Mesenchymal stem cell (in vitro differentiated cells and primary cell): ENCODE results near the gene EMC8.

ENCODE experiments used
- DNase-seq: peaks from one replicate; pipeline ENCODE4 v3.0.0-alpha.2; 2013
- H2AFZ ChIP-seq: one replicate; pipeline ENCODE4 v1.6.1; 2013; ENCODE audit warnings: low read depth, mild to moderate bottlenecking, control low read depth, inconsistent platforms, low read length, moderate library complexity
- H2AK5ac ChIP-seq: 2 replicates; pipeline ENCODE4 v1.6.1; 2013; ENCODE audit warnings: low read length, moderate library complexity, mild to moderate bottlenecking, inconsistent platforms; ENCODE audit not compliant: severe bottlenecking
- H2BK120ac ChIP-seq: one replicate; pipeline ENCODE4 v1.6.1; 2013; ENCODE audit warnings: low read depth, mild to moderate bottlenecking, inconsistent platforms, low read length, moderate library complexity
- H2BK12ac ChIP-seq, 2 experiments: one replicate each; pipeline ENCODE4 v1.6.1; 2013; ENCODE audit warnings: inconsistent platforms in 2 of 2, low read length in 2 of 2, mild to moderate bottlenecking in 2 of 2, moderate library complexity in 2 of 2, control low read depth in 1 of 2
- H2BK15ac ChIP-seq: one replicate; pipeline ENCODE4 v1.6.1; 2013; ENCODE audit warnings: mild to moderate bottlenecking, low read depth, inconsistent platforms; ENCODE audit not compliant: poor library complexity, severe bottlenecking
- H2BK5ac ChIP-seq: 2 replicates; pipeline ENCODE4 v1.6.1; 2013; ENCODE audit warnings: low read depth, mild to moderate bottlenecking, low read length, control low read depth, inconsistent platforms; ENCODE audit not compliant: poor library complexity, severe bottlenecking
- H3K14ac ChIP-seq, 2 experiments: one replicate each; pipeline ENCODE4 v1.6.1; 2013; ENCODE audit warnings: inconsistent platforms in 2 of 2, low read length in 2 of 2, control low read depth in 1 of 2, mild to moderate bottlenecking in 1 of 2, moderate library complexity in 1 of 2
- H3K18ac ChIP-seq, 2 experiments: one replicate each; pipeline ENCODE4 v1.6.1; 2013; ENCODE audit warnings: inconsistent platforms in 2 of 2, low read length in 2 of 2, control low read depth in 1 of 2, low read depth in 1 of 2, mild to moderate bottlenecking in 1 of 2
- H3K23ac ChIP-seq, 2 experiments: one replicate each; pipeline ENCODE4 v1.6.1; 2013; ENCODE audit warnings: inconsistent platforms in 2 of 2, low read length in 2 of 2, mild to moderate bottlenecking in 2 of 2, moderate library complexity in 2 of 2, control low read depth in 1 of 2
- H3K27ac ChIP-seq: 2 replicates; pipeline ENCODE4 v1.5.1; 2013; ENCODE audit warnings: mild to moderate bottlenecking, moderate library complexity, low read length, control low read depth, inconsistent platforms; ENCODE audit not compliant: poor library complexity, severe bottlenecking
- H3K27me3 ChIP-seq, 2 experiments: 2 replicates each; pipeline versions ENCODE4 v1.6.1 to v1.7.0; 2013; ENCODE audit warnings: low read length in 2 of 2, mild to moderate bottlenecking in 2 of 2, moderate library complexity in 2 of 2, control low read depth in 1 of 2, inconsistent platforms in 1 of 2; ENCODE audit not compliant: control insufficient read depth in 1 of 2, insufficient read depth in 1 of 2
- H3K36me3 ChIP-seq, 2 experiments: 2 replicates each; pipeline versions ENCODE4 v1.6.1 to v1.7.0; 2013; ENCODE audit warnings: low read length in 2 of 2, control low read depth in 1 of 2, inconsistent platforms in 1 of 2, low read depth in 1 of 2, mild to moderate bottlenecking in 1 of 2; ENCODE audit not compliant: insufficient read depth in 2 of 2, control insufficient read depth in 1 of 2
- H3K4ac ChIP-seq, 2 experiments: one replicate each; pipeline ENCODE4 v1.6.1; 2013; ENCODE audit warnings: inconsistent platforms in 2 of 2, low read length in 2 of 2, mild to moderate bottlenecking in 2 of 2, moderate library complexity in 2 of 2, control low read depth in 1 of 2, low read depth in 1 of 2
- H3K4me1 ChIP-seq: 2 replicates; pipeline ENCODE4 v1.6.1; 2013; ENCODE audit warnings: low read depth, low read length, control low read depth; ENCODE audit not compliant: control insufficient read depth, insufficient read depth
- H3K4me2 ChIP-seq: 2 replicates; pipeline ENCODE4 v1.6.1; 2013; ENCODE audit warnings: low read length, mild to moderate bottlenecking, inconsistent platforms; ENCODE audit not compliant: poor library complexity, severe bottlenecking
- H3K4me3 ChIP-seq, 2 experiments: 2 replicates each; pipeline versions ENCODE4 v1.5.1 to v1.7.0; 2013; ENCODE audit warnings: low read length in 2 of 2, mild to moderate bottlenecking in 2 of 2, control low read depth in 1 of 2, low read depth in 1 of 2; ENCODE audit not compliant: insufficient read depth in 1 of 2
- H3K79me1 ChIP-seq: replicated peaks from 2 replicates; pipeline ENCODE4 v1.6.1; 2013; ENCODE audit warnings: mild to moderate bottlenecking, control low read depth, low read length, inconsistent platforms; ENCODE audit not compliant: poor library complexity, severe bottlenecking
- H3K9ac ChIP-seq: 2 replicates; pipeline ENCODE4 v1.7.0; 2013; ENCODE audit warnings: mild to moderate bottlenecking, low read length, moderate library complexity
- H3K9me3 ChIP-seq: 2 replicates; pipeline ENCODE4 v1.7.0; 2013; ENCODE audit warnings: mild to moderate bottlenecking, low read length; ENCODE audit not compliant: control insufficient read depth
- H4K8ac ChIP-seq: one replicate; pipeline ENCODE4 v1.6.1; 2013; ENCODE audit warnings: inconsistent platforms, mild to moderate bottlenecking, low read length, moderate library complexity
- H4K91ac ChIP-seq: one replicate; pipeline ENCODE4 v1.6.1; 2013; ENCODE audit warnings: mild to moderate bottlenecking, low read length, inconsistent platforms
- WGBS: methylation state at CpG from one replicate; pipeline ENCODE4 v1.1.7; 2013; ENCODE audit warnings: mixed read lengths; 5-methylcytosine and 5-hydroxymethylcytosine counted together

The EMC8 gene

GRCh38 chr16:85793662-85794298, 5.6 kb downstream of the EMC8 start:
- H3K4me2 ChIP-seq, result no peak overlapping the region
- H3K4me3 ChIP-seq, result no peak overlapping the region
- H3K79me1 ChIP-seq, result peaks cover 27% of the 10 kb centered on the region
- H4K91ac ChIP-seq, result no peak overlapping the region
- H2BK5ac ChIP-seq, result no peak overlapping the region
- no peak overlapping the region for H4K8ac ChIP-seq
- no peak overlapping the region for H2BK12ac ChIP-seq
- DNase-seq, result no peak
- H3K27me3 ChIP-seq, result no peaks in the 10 kb centered on the region
- H3K27ac ChIP-seq, result no peak overlapping the region
- H3K9ac ChIP-seq, result no peak overlapping the region
- H3K9me3 ChIP-seq, result no peaks in the 10 kb centered on the region
- no peak overlapping the region for H2BK120ac ChIP-seq
- peaks cover 37 to 60% of the 10 kb centered on the region in 2 experiments for H3K36me3 ChIP-seq
- no peak overlapping the region for H3K18ac ChIP-seq
- H2BK15ac ChIP-seq, result no peak overlapping the region
- H3K4me1 ChIP-seq, result peaks cover 8% of the 10 kb centered on the region
- no peak overlapping the region for H2AK5ac ChIP-seq
- H3K4ac ChIP-seq, result no peak overlapping the region
- no peak overlapping the region for H2AFZ ChIP-seq
- H3K14ac ChIP-seq, result no peak overlapping the region
- no peak overlapping the region for H3K23ac ChIP-seq
- 100% methylated on average over 2 of the region's 5 CpGs for WGBS

- H3K4ac ChIP-seq, result no peak overlapping the region
- H4K8ac ChIP-seq, result no peak overlapping the region
- no peak overlapping the region for H2BK15ac ChIP-seq
- no peak overlapping the region for H2BK12ac ChIP-seq
- peaks cover 5% of the 10 kb centered on the region for H3K4me1 ChIP-seq
- H3K79me1 ChIP-seq, result peaks cover 56% of the 10 kb centered on the region
- no peak overlapping the region for H3K23ac ChIP-seq
- no peaks in the 10 kb centered on the region for H3K9me3 ChIP-seq
- WGBS, result 100% methylated on average over 2 of the region's 6 CpGs
- no peak overlapping the region for H2BK5ac ChIP-seq
- no peak overlapping the region for H3K9ac ChIP-seq
- no peak overlapping the region for H3K4me3 ChIP-seq
- no peak overlapping the region for H3K18ac ChIP-seq
- no peak for DNase-seq
- H3K36me3 ChIP-seq, result peaks cover 52 to 73% of the 10 kb centered on the region in 2 experiments
- no peak overlapping the region for H2AK5ac ChIP-seq
- H2AFZ ChIP-seq, result no peak overlapping the region
- no peak overlapping the region for H3K14ac ChIP-seq
- H3K27ac ChIP-seq, result no peak overlapping the region
- H3K27me3 ChIP-seq, result no peaks in the 10 kb centered on the region
- H3K4me2 ChIP-seq, result no peak overlapping the region
- no peak overlapping the region for H4K91ac ChIP-seq
- no peak overlapping the region for H2BK120ac ChIP-seq
Observed at GRCh38 chr16:85789773-85790172, 9.6 kb downstream of the EMC8 start.

GRCh38 chr16:85788819-85789218, 10.5 kb downstream of the EMC8 start:
- Histone ChIP-seq H3K79me1 (peaks cover 57% of the 10 kb centered on the region), H4K8ac (no peak overlapping the region), H3K27ac (no peak overlapping the region), H2AK5ac (no peak overlapping the region), H2AFZ (no peak overlapping the region), H3K4ac (no peak overlapping the region), H3K4me3 (no peak overlapping the region), H3K23ac (no peak overlapping the region), H3K4me2 (no peak overlapping the region), H3K27me3 (no peaks in the 10 kb centered on the region), H3K4me1 (peaks cover 1% of the 10 kb centered on the region), H2BK120ac (no peak overlapping the region), H3K9ac (no peak overlapping the region), H3K18ac (no peak overlapping the region), H4K91ac (no peak overlapping the region), H3K14ac (no peak overlapping the region), H3K9me3 (no peaks in the 10 kb centered on the region), H2BK15ac (no peak overlapping the region), H2BK12ac (no peak overlapping the region), H3K36me3 (peaks cover 51 to 69% of the 10 kb centered on the region in 2 experiments), H2BK5ac (no peak overlapping the region)
- 99% methylated on average over 10 of the region's 11 CpGs for whole genome bisulfite sequencing
- DNase-seq, result no peak

GRCh38 chr16:85785927-85786326, 13.4 kb downstream of the EMC8 start:
- H3K9ac ChIP-seq, result no peak overlapping the region
- no peak overlapping the region for H2BK12ac ChIP-seq
- peaks cover 1% of the 10 kb centered on the region for H3K4me1 ChIP-seq
- H3K4me2 ChIP-seq, result no peak overlapping the region
- H3K79me1 ChIP-seq, result peaks cover 61% of the 10 kb centered on the region
- no peak overlapping the region for H2BK15ac ChIP-seq
- DNase-seq, result no peak
- no peak overlapping the region for H2AK5ac ChIP-seq
- H3K18ac ChIP-seq, result no peak overlapping the region
- H3K27ac ChIP-seq, result no peak overlapping the region
- no peaks in the 10 kb centered on the region for H3K9me3 ChIP-seq
- no peak overlapping the region for H2AFZ ChIP-seq
- H3K23ac ChIP-seq, result no peak overlapping the region
- peaks cover 51 to 56% of the 10 kb centered on the region in 2 experiments for H3K36me3 ChIP-seq
- no peak overlapping the region for H2BK120ac ChIP-seq
- 100% methylated on average over 2 of the region's 2 CpGs for WGBS
- no peak overlapping the region for H2BK5ac ChIP-seq
- H4K8ac ChIP-seq, result no peak overlapping the region
- no peak overlapping the region for H4K91ac ChIP-seq
- H3K27me3 ChIP-seq, result no peaks in the 10 kb centered on the region
- H3K14ac ChIP-seq, result no peak overlapping the region
- no peak overlapping the region for H3K4me3 ChIP-seq
- H3K4ac ChIP-seq, result no peak overlapping the region
